ENCODE results near the gene MANSC4. TPM values are rescaled to one million over a fixed set of nuclear protein-coding genes. Genes with fewer than 3 reads are reported as not detected.

MANSC4 gene
- total and polyA plus RNA-seq, 2 donors (not counting 1 experiment from before 2014, with no cell fraction given), result 0.25 TPM; not detected in 1

DNA sequence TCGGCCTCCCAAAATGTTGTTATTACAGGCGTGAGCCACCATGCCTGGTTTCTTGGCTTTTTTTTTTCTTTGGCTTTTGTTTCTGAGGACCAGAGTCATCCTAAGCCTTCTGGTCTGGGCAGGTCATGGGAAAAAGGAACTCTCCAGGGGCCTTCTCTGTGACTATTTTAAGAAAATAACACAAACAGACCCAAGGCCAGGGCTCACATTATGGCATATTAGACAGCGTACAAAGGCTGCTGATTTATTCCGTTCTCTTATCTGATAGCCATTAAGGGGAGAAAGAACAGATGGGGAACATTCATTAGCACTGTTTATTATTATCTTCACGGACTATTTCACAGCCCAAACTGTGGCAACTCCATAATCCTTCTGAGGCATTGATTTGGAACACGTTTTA lies 28.8 kb upstream of the MANSC4 start:
- no peak overlapping the region for H3K4me2 ChIP-seq (replicated peaks; ENCODE audit: low read depth, low read length, poor library complexity, severe bottlenecking)
- no peak overlapping the region for H3K27ac ChIP-seq (ENCODE audit: low read length in 2 of 2)
- no peaks in the 10 kb centered on the region for H3K27me3 ChIP-seq (replicated peaks in 1 of 4; ENCODE audit: control extremely low read depth in 1 of 4, control insufficient read depth in 3 of 4, insufficient read depth in 4 of 4, low read length in 3 of 4)
- H3K4me1 ChIP-seq (ENCODE audit: control insufficient read depth in 2 of 2, insufficient read depth in 2 of 2, low read length in 2 of 2), result no peaks in the 10 kb centered on the region
- Mint-ChIP-seq H3K9me3 (ENCODE audit: insufficient read depth) (no peaks in the 10 kb centered on the region), H3K4me3 (no peak overlapping the region), H3K4me1 (no peaks in the 10 kb centered on the region), H3K27me3 (peaks cover 12% of the 10 kb centered on the region), H3K27ac (no peak overlapping the region)
- WGBS (ENCODE audit: insufficient coverage), result 55% methylated on average over 4 of the region's 6 CpGs
- no peaks in the 10 kb centered on the region for H4K20me1 ChIP-seq (ENCODE audit: control insufficient read depth, insufficient read depth, low read length, poor library complexity, severe bottlenecking)
- ATAC-seq (ENCODE audit: low read depth) (no peak), DNase-seq (no peak)
- intact Hi-C loops (cut with micrococcal nuclease), result no loop called here
- CTCF ChIA-PET, result interaction anchor here (0.7 kb wide), 1 partner anchor 69 kb away, joined by 3 read pairs; no protein-coding TSS in a partner anchor
- H3K79me2 ChIP-seq (ENCODE audit: control insufficient read depth, insufficient read depth, low read length), result no peaks in the 10 kb centered on the region
- no peak overlapping the region for H3K4me3 ChIP-seq (ENCODE audit: control extremely low read depth in 1 of 5, extremely low read depth in 1 of 5, insufficient read depth in 1 of 5, low read depth in 2 of 5, low read length in 4 of 5)
- no peak overlapping the region for H3K9ac ChIP-seq (ENCODE audit: low read length)
- TF ChIP-seq CTCF (IDR thresholded peaks at IDR 0.05) (no peak), EZH2 (IDR thresholded peaks at IDR 0.05; ENCODE audit: borderline replicate concordance, insufficient read depth, low read depth, low read length, poor library complexity, severe bottlenecking) (no peak)
- H2AFZ ChIP-seq (ENCODE audit: insufficient read depth, low read depth, low read length, poor library complexity, severe bottlenecking), result no peak overlapping the region
- POLR2A ChIA-PET, result no interaction called here
- no peaks in the 10 kb centered on the region for H3K9me3 ChIP-seq (ENCODE audit: control extremely low read depth in 1 of 3, control insufficient read depth in 2 of 3, insufficient read depth in 1 of 3, low read length in 2 of 3)
- no peaks in the 10 kb centered on the region for H3K36me3 ChIP-seq (replicated peaks in 1 of 2; ENCODE audit: control extremely low read depth in 1 of 2, control insufficient read depth in 1 of 2, extremely low read depth in 1 of 2, insufficient read depth in 2 of 2, low read length in 1 of 2)

- Histone ChIP-seq H3K27ac (ENCODE audit: low read length in 2 of 2) (no peak overlapping the region), H3K36me3 (replicated peaks in 1 of 2; ENCODE audit: control extremely low read depth in 1 of 2, control insufficient read depth in 1 of 2, extremely low read depth in 1 of 2, insufficient read depth in 2 of 2, low read length in 1 of 2) (no peaks in the 10 kb centered on the region), H3K4me2 (replicated peaks; ENCODE audit: low read depth, low read length, poor library complexity, severe bottlenecking) (no peak overlapping the region), H3K79me2 (ENCODE audit: control insufficient read depth, insufficient read depth, low read length) (no peaks in the 10 kb centered on the region), H3K9ac (ENCODE audit: low read length) (no peak overlapping the region), H2AFZ (ENCODE audit: insufficient read depth, low read depth, low read length, poor library complexity, severe bottlenecking) (no peak overlapping the region), H3K4me3 (ENCODE audit: control extremely low read depth in 1 of 5, extremely low read depth in 1 of 5, insufficient read depth in 1 of 5, low read depth in 2 of 5, low read length in 4 of 5) (no peak overlapping the region), H4K20me1 (ENCODE audit: control insufficient read depth, insufficient read depth, low read length, poor library complexity, severe bottlenecking) (no peaks in the 10 kb centered on the region), H3K9me3 (ENCODE audit: control extremely low read depth in 1 of 3, control insufficient read depth in 2 of 3, insufficient read depth in 1 of 3, low read length in 2 of 3) (no peaks in the 10 kb centered on the region), H3K27me3 (replicated peaks in 1 of 4; ENCODE audit: control extremely low read depth in 1 of 4, control insufficient read depth in 3 of 4, insufficient read depth in 4 of 4, low read length in 3 of 4) (no peaks in the 10 kb centered on the region), H3K4me1 (ENCODE audit: control insufficient read depth in 2 of 2, insufficient read depth in 2 of 2, low read length in 2 of 2) (no peaks in the 10 kb centered on the region)
- no peak for TF ChIP-seq EZH2 (IDR thresholded peaks at IDR 0.05; ENCODE audit: borderline replicate concordance, insufficient read depth, low read depth, low read length, poor library complexity, severe bottlenecking)
- no peak for TF ChIP-seq CTCF (IDR thresholded peaks at IDR 0.05)
- Mint-ChIP-seq H3K27ac (no peak overlapping the region), H3K27me3 (peaks cover 8% of the 10 kb centered on the region), H3K4me3 (no peak overlapping the region), H3K4me1 (no peaks in the 10 kb centered on the region), H3K9me3 (ENCODE audit: insufficient read depth) (no peaks in the 10 kb centered on the region)
- ChIA-PET CTCF (no interaction called here), POLR2A (no interaction called here)
- ATAC-seq (ENCODE audit: low read depth) (no peak), DNase-seq (no peak)
- 41% methylated on average over 4 of the region's 8 CpGs for WGBS (ENCODE audit: insufficient coverage)
- intact Hi-C loops (cut with micrococcal nuclease), result no loop called here
These were observed 27.1 kb upstream of the MANSC4 start for GRCh38 chr12:27807063-27807703.
